ENCODE results near the gene ACTL7B. TPM values are rescaled to one million over a fixed set of nuclear protein-coding genes. Genes with fewer than 3 reads are reported as not detected.

Gene ACTL7B
- total and polyA plus RNA-seq, 10 of the 15 experiments (the other 5 are each of a cell fraction or from before 2014, with no cell fraction given): not detected

- Histone ChIP-seq H3K4me3 (no peak overlapping the region), H2AFZ (ENCODE audit: control insufficient read depth, low read depth, low read length) (no peak overlapping the region), H3K36me3 (ENCODE audit: control insufficient read depth in 2 of 2, insufficient read depth in 2 of 2, low read length in 1 of 2) (no peaks in the 10 kb centered on the region), H3K27me3 (replicated peaks in 1 of 2; ENCODE audit: control insufficient read depth in 2 of 2, insufficient read depth in 2 of 2, low read length in 1 of 2) (0 out of 4 replicates have a peak, but pooled peaks cover 0 to under 1% of the 10 kb centered on the region in 2 experiments), H3K4me2 (ENCODE audit: control insufficient read depth, insufficient read depth) (no peak overlapping the region), H3K9me3 (replicated peaks; ENCODE audit: control insufficient read depth, insufficient read depth, low read length) (no peaks in the 10 kb centered on the region), H3K79me2 (ENCODE audit: control insufficient read depth, insufficient read depth, low read length) (no peaks in the 10 kb centered on the region), H3K9ac (ENCODE audit: control insufficient read depth, insufficient read depth, low read length) (no peak overlapping the region), H4K20me1 (ENCODE audit: control insufficient read depth, insufficient read depth) (no peaks in the 10 kb centered on the region), H3K4me1 (ENCODE audit: control insufficient read depth, insufficient read depth, low read length) (no peaks in the 10 kb centered on the region; the same call in 1 of the 2 replicates), H3K27ac (ENCODE audit: control insufficient read depth, insufficient read depth) (no peak overlapping the region)
- DNase-seq (ENCODE audit: low read depth, low spot score) (no peak), FAIRE-seq (no peak), ATAC-seq (no peak)
- in situ Hi-C loops (cut with MboI): no loop called here
- no TSS peak for BruUV-seq (replicated peaks)
- SMC1A ChIA-PET (ENCODE audit: uncharacterized antibody, unreplicated experiment): no interaction called here
- TF ChIP-seq TCF12 (IDR thresholded peaks at IDR 0.05; ENCODE audit: low read depth, low read length): no peak
- TF ChIP-seq HSF1 (IDR thresholded peaks at IDR 0.05; ENCODE audit: low read depth, low read length): no peak
- TF ChIP-seq POLR2AphosphoS5 (IDR thresholded peaks at IDR 0.05; ENCODE audit: low read length): no peak
- no peak for TF ChIP-seq SMC3 (IDR thresholded peaks at IDR 0.05; ENCODE audit: borderline replicate concordance, low read length)
- TF ChIP-seq NR2C2 (IDR thresholded peaks at IDR 0.05; ENCODE audit: borderline replicate concordance, control insufficient read depth, insufficient read length, low read depth): no peak
- TF ChIP-seq KLF5 (IDR thresholded peaks at IDR 0.05; ENCODE audit: partially characterized antibody): no peak
- no peak for TF ChIP-seq NRF1 (conservative IDR thresholded peaks at IDR 0.05; ENCODE audit: low read depth, low read length)
- no peak for TF ChIP-seq IRF5 (IDR thresholded peaks at IDR 0.05; ENCODE audit: borderline replicate concordance)
- TF ChIP-seq ZBTB4 (CRISPR knock-in tag; IDR thresholded peaks at IDR 0.05): no peak
- no peak for TF ChIP-seq IKZF1 (conservative IDR thresholded peaks at IDR 0.05)
- no peak for TF ChIP-seq CTCF (IDR thresholded peaks at IDR 0.05 in 2 of 3, conservative IDR thresholded peaks at IDR 0.05 in 1 of 3; ENCODE audit: control insufficient read depth in 2 of 3, extremely low read depth in 1 of 3, insufficient read depth in 1 of 3, low read depth in 3 of 3, low read length in 3 of 3)
- no peak for TF ChIP-seq ESRRA (IDR thresholded peaks at IDR 0.05; ENCODE audit: low read length)
- POLR2A ChIA-PET: no interaction called here
- RAD21 ChIA-PET (ENCODE audit: unreplicated experiment): no interaction called here
- CTCF ChIA-PET: interaction anchor here (0.6 kb wide), 1 partner anchor 139 kb away, joined by 3 read pairs; no protein-coding TSS in a partner anchor
- intact Hi-C loops (cut with micrococcal nuclease; ENCODE audit: unreplicated experiment): no loop called here
- 41% methylated on average over 3 of the region's 3 CpGs for WGBS (ENCODE audit: insufficient coverage, insufficient replicate concordance, low lambda C conversion rate, missing lambda C conversion rate)
Measured at GRCh38 chr9:108815156-108815555, 40.6 kb downstream of the ACTL7B start.
